Hepatocyte (in vitro differentiated cells): ENCODE data around the gene GALNT14. TPM values are rescaled to one million over a fixed set of nuclear protein-coding genes. Genes with fewer than 3 reads are reported as not detected.

ENCODE experiments used
- DNase-seq: peaks from one replicate; pipeline ENCODE4 v3.0.0-alpha.2; 2016; ENCODE audit warnings: low spot score
- H2AFZ ChIP-seq: fragments of 200-600 bp; sonication (generic); 2 replicates; pipeline ENCODE4 v1.6.0; 2016; ENCODE audit warnings: antibody characterized with exemption, mild to moderate bottlenecking
- H3K27ac ChIP-seq: fragments of 200-600 bp; sonication (generic); 2 replicates; pipeline ENCODE4 v1.5.1; 2016; ENCODE audit warnings: mild to moderate bottlenecking
- H3K27me3 ChIP-seq: fragments of 200-600 bp; sonication (generic); 2 replicates; pipeline ENCODE4 v1.6.1; 2016
- H3K36me3 ChIP-seq: fragments of 200-600 bp; sonication (generic); replicated peaks from 2 replicates; pipeline ENCODE4 v1.5.1; 2016; ENCODE audit warnings: low read depth; ENCODE audit not compliant: insufficient read depth
- H3K4me1 ChIP-seq: fragments of 200-600 bp; sonication (generic); 2 replicates; pipeline ENCODE4 v1.5.1; 2016; ENCODE audit warnings: mild to moderate bottlenecking, moderate library complexity; ENCODE audit not compliant: insufficient read depth
- H3K4me2 ChIP-seq: fragments of 200-600 bp; sonication (generic); 2 replicates; pipeline ENCODE4 v1.6.0; 2016
- H3K4me3 ChIP-seq: fragments of 200-600 bp; sonication (generic); 2 replicates; pipeline ENCODE4 v1.5.1; 2016; ENCODE audit warnings: mild to moderate bottlenecking
- H3K79me2 ChIP-seq: fragments of 200-600 bp; sonication (generic); 2 replicates; pipeline ENCODE4 v1.6.0; 2017; ENCODE audit warnings: mild to moderate bottlenecking
- H3K9me2 ChIP-seq: fragments of 200-600 bp; sonication (generic); replicated peaks from 2 replicates; pipeline ENCODE4 v1.6.0; 2017; ENCODE audit warnings: mild to moderate bottlenecking; ENCODE audit not compliant: insufficient read depth
- H3K9me3 ChIP-seq: fragments of 200-600 bp; sonication (generic); 2 replicates; pipeline ENCODE4 v1.5.1; 2016; ENCODE audit warnings: low read depth, mild to moderate bottlenecking
- H4K20me1 ChIP-seq: fragments of 200-600 bp; sonication (generic); 2 replicates; pipeline ENCODE4 v1.6.0; 2016; ENCODE audit warnings: mild to moderate bottlenecking; ENCODE audit not compliant: insufficient read depth, poor library complexity, severe bottlenecking
- EZH2 ChIP-seq: fragments of 200-600 bp; sonication (generic); IDR thresholded peaks from 2 replicates; pipeline ENCODE4 v1.6.1; 2016; ENCODE audit warnings: antibody characterized with exemption, mild to moderate bottlenecking, borderline replicate concordance
- EZH2phosphoT487 ChIP-seq: fragments of 200-600 bp; sonication (generic); IDR thresholded peaks from one replicate; pipeline ENCODE4 v1.6.1; 2018; ENCODE audit warnings: antibody characterized with exemption, mild to moderate bottlenecking, low read depth, moderate library complexity; ENCODE audit not compliant: unreplicated experiment, severe bottlenecking
- WGBS: methylation state at CpG from one replicate; pipeline ENCODE4 v1.1.6; 2016; ENCODE audit warnings: low lambda C conversion rate; ENCODE audit errors: missing lambda C conversion rate; 5-methylcytosine and 5-hydroxymethylcytosine counted together
- polyA plus RNA-seq: library from polyadenylated mRNA; unstranded; fragments of >200 nt; fragmentation: Nextera tagmentation; extraction: Ambion mirVana; gene quantifications from 2 replicates; pipeline ENCODE4 v1.2.1, GENCODE V29; 2016
- total RNA-seq: library from RNA; depleted of rRNA; stranded (reverse); fragments of >200 nt; gene quantifications from 2 replicates; pipeline ENCODE4 v1.2.3, GENCODE V29; 2014
- TF ChIP-seq, protein P1 (sequence below): fragments of 200-600 bp; sonication (generic); IDR thresholded peaks from 2 replicates; pipeline ENCODE4 v1.5.1; 2016; ENCODE audit warnings: antibody characterized with exemption, mild to moderate bottlenecking; ENCODE audit not compliant: poor library complexity

GALNT14 gene
- total and polyA plus RNA-seq, 2 experiments from 2014 or later, result 2.2 to 2.9 TPM

DNA sequence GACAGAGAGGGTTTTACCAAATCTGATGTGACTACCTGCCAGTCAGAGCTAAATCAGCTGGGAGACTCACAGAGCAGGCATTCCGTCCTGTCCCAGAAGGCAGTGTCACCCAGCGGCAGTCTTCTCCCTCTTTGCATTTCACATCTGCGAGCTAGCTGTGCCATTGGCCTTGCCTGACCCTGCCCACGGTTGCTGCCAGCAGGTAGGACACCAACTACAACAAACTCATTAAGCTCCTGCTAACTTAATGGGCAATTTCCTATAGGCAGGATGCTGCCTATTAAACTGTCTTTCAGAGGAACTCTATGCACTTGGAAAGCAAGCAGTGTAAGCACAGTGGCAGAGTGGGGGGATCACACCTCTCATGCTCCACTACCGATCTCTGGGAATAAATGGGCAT is 214.6 kb downstream of the GALNT14 start:
- no peaks in the 10 kb centered on the region for H3K9me3 ChIP-seq
- no peak overlapping the region for H3K4me3 ChIP-seq
- H3K4me2 ChIP-seq, result no peak overlapping the region
- H4K20me1 ChIP-seq, result no peaks in the 10 kb centered on the region
- no peak for DNase-seq
- no peak overlapping the region for H2AFZ ChIP-seq
- H3K9me2 ChIP-seq, result no peaks in the 10 kb centered on the region
- TF ChIP-seq EZH2 (no peak), EZH2phosphoT487 (no peak)
- TF ChIP-seq, protein P1, sequence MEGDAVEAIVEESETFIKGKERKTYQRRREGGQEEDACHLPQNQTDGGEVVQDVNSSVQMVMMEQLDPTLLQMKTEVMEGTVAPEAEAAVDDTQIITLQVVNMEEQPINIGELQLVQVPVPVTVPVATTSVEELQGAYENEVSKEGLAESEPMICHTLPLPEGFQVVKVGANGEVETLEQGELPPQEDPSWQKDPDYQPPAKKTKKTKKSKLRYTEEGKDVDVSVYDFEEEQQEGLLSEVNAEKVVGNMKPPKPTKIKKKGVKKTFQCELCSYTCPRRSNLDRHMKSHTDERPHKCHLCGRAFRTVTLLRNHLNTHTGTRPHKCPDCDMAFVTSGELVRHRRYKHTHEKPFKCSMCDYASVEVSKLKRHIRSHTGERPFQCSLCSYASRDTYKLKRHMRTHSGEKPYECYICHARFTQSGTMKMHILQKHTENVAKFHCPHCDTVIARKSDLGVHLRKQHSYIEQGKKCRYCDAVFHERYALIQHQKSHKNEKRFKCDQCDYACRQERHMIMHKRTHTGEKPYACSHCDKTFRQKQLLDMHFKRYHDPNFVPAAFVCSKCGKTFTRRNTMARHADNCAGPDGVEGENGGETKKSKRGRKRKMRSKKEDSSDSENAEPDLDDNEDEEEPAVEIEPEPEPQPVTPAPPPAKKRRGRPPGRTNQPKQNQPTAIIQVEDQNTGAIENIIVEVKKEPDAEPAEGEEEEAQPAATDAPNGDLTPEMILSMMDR, result no peak
- H3K27me3 ChIP-seq, result peaks cover 18% of the 10 kb centered on the region
- H3K36me3 ChIP-seq, result no peaks in the 10 kb centered on the region
- H3K4me1 ChIP-seq, result no peaks in the 10 kb centered on the region
- no peaks in the 10 kb centered on the region for H3K79me2 ChIP-seq
- 83% methylated on average over 5 of the region's 5 CpGs for WGBS
- no peak overlapping the region for H3K27ac ChIP-seq

DNA sequence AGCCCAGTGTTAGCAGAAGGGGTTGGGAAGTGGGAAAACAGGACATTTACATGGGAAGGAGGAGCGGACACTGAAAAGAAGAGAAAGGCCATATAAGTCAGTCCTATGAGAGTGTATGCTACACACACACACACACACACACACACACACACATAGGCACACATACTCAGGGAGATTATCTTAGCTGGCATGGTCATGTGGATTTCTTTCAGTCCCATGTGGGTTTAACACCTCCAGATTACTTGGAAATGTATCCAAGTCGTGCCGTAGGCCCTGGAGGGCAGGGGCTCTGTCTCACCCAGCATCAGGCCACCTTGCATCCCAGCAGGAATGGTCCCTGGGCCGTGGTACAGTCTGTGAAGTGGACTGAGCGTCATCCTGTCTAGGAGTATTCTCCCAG is 217.7 kb downstream of the GALNT14 start:
- WGBS, result 84% methylated on average over 5 of the region's 5 CpGs
- no peak for DNase-seq
- H3K9me2 ChIP-seq, result no peaks in the 10 kb centered on the region

DNA sequence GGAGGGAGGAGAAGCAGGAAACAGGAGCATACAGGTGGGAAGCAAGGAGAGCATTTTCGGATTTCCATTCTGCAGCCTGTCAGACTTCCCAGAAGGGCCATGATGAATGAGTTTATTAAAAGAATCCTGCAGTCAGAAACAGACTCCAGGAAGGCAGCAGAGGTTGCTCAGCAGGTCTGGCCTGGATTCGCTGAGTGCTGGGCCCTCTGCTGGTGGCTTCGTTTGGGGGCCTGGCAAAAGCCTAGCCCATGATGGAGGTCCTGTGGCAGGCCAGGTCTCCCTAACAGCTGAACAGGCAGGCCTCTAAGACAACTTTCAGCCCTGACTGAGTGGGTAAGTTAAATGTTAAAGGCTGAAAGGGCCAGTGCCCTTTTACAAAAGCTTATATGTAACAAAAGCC is 222.8 kb downstream of the GALNT14 start:
- H3K4me2 ChIP-seq, result no peak overlapping the region
- no peaks in the 10 kb centered on the region for H3K79me2 ChIP-seq
- no peaks in the 10 kb centered on the region for H3K4me1 ChIP-seq
- H4K20me1 ChIP-seq, result no peaks in the 10 kb centered on the region
- H3K9me2 ChIP-seq, result no peaks in the 10 kb centered on the region
- H3K4me3 ChIP-seq, result no peak overlapping the region
- no peaks in the 10 kb centered on the region for H3K9me3 ChIP-seq
- WGBS, result 20% methylated on average over 3 of the region's 3 CpGs
- H3K36me3 ChIP-seq, result no peaks in the 10 kb centered on the region
- TF ChIP-seq, protein P1, result peak; percentile 46
- no peak for TF ChIP-seq EZH2phosphoT487
- no peak overlapping the region for H3K27ac ChIP-seq
- H2AFZ ChIP-seq, result no peak overlapping the region
- peak; percentile 66 for DNase-seq
- no peaks in the 10 kb centered on the region for H3K27me3 ChIP-seq

More for the DNA sequence above, 217.7 kb downstream of the GALNT14 start:
- no peak overlapping the region for H2AFZ ChIP-seq
- no peak overlapping the region for H3K4me3 ChIP-seq
- no peaks in the 10 kb centered on the region for H3K4me1 ChIP-seq
- no peak overlapping the region for H3K27ac ChIP-seq
- no peaks in the 10 kb centered on the region for H3K79me2 ChIP-seq
- no peaks in the 10 kb centered on the region for H3K36me3 ChIP-seq
- H3K9me3 ChIP-seq, result no peaks in the 10 kb centered on the region
- no peak overlapping the region for H3K4me2 ChIP-seq
- H4K20me1 ChIP-seq, result no peaks in the 10 kb centered on the region
- no peak for TF ChIP-seq EZH2phosphoT487
- TF ChIP-seq, protein P1, result no peak
- no peak for TF ChIP-seq EZH2
- H3K27me3 ChIP-seq, result peaks cover 9% of the 10 kb centered on the region

DNA sequence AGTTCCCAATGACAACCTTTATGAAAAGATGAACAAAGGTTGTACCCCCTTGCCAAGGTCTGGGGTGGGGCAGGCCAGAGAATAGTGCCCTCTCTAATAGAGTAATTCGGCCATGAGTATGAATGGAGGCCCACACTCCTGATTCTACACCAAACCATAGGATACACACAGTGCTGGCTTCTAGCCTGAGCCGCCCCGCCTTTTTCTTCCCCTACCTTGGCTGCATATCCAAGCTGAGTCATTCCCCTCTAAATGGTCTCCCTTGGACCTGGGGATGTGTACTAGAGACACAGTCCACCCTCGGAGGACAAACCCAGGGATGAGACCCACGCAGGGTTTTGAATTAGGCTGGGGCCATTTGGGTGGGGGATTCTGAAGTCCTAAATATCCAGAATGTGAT is 223.8 kb downstream of the GALNT14 start:
- TF ChIP-seq, protein P1, result no peak
- TF ChIP-seq EZH2 (no peak), EZH2phosphoT487 (no peak)
- no peak overlapping the region for H3K4me2 ChIP-seq
- no peaks in the 10 kb centered on the region for H3K36me3 ChIP-seq
- no peak for DNase-seq
- H4K20me1 ChIP-seq, result no peaks in the 10 kb centered on the region
- H3K27ac ChIP-seq, result no peak overlapping the region
- 94% methylated on average over 5 of the region's 5 CpGs for WGBS
- H3K4me1 ChIP-seq, result no peaks in the 10 kb centered on the region
- H3K4me3 ChIP-seq, result no peak overlapping the region
- no peaks in the 10 kb centered on the region for H3K27me3 ChIP-seq
- no peaks in the 10 kb centered on the region for H3K9me2 ChIP-seq
- no peaks in the 10 kb centered on the region for H3K9me3 ChIP-seq
- H2AFZ ChIP-seq, result no peak overlapping the region
- H3K79me2 ChIP-seq, result no peaks in the 10 kb centered on the region
